ENCODE results near the gene MVK. TPM values are rescaled to one million over a fixed set of nuclear protein-coding genes. Genes with fewer than 3 reads are reported as not detected.

The MVK gene
- total RNA-seq, 4 donors from 2014 or later, result 20.9 to 52.0 (median 30.5) TPM

GRCh38 chr12:109592195-109592904, 18.8 kb downstream of the MVK start:
- TF ChIP-seq EP300 (IDR thresholded peaks at IDR 0.05) (no peak), POLR2A (IDR thresholded peaks at IDR 0.05) (no peak)
- TF ChIP-seq, protein P1, sequence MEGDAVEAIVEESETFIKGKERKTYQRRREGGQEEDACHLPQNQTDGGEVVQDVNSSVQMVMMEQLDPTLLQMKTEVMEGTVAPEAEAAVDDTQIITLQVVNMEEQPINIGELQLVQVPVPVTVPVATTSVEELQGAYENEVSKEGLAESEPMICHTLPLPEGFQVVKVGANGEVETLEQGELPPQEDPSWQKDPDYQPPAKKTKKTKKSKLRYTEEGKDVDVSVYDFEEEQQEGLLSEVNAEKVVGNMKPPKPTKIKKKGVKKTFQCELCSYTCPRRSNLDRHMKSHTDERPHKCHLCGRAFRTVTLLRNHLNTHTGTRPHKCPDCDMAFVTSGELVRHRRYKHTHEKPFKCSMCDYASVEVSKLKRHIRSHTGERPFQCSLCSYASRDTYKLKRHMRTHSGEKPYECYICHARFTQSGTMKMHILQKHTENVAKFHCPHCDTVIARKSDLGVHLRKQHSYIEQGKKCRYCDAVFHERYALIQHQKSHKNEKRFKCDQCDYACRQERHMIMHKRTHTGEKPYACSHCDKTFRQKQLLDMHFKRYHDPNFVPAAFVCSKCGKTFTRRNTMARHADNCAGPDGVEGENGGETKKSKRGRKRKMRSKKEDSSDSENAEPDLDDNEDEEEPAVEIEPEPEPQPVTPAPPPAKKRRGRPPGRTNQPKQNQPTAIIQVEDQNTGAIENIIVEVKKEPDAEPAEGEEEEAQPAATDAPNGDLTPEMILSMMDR (IDR thresholded peaks at IDR 0.05), result no peak
- H3K36me3 ChIP-seq, result peaks cover 0 to 99% (median 3%) of the 10 kb centered on the region in 3 donors

DNA sequence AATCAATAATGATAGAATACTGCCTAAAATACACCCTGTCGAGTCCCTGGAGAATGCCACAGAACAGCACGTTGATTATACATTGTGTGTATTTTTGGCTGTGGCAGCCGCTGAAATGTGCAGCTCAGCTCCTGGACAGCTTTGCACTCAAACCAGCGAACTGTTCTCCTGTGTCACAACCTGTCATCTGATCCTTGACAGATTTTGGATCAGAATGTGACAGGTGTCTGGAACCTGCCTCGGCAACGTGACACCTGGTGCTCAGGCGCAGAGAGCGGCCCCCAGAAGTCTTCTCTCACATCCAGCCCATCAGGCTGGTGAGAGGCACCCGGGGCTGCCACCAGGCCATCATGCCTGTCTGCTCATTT, 19.3 kb downstream of the MVK start:
- Histone ChIP-seq H3K27me3 (no peaks in the 10 kb centered on the region), H3K9me3 (no peaks in the 10 kb centered on the region), H3K36me3 (peaks cover 0 to 94% (median 3%) of the 10 kb centered on the region in 3 donors), H3K4me1 (peaks cover 0 to 7% (median 3%) of the 10 kb centered on the region in 4 donors), H3K27ac (no peak overlapping the region), H3K4me3 (no peak overlapping the region)
- no peak for DNase-seq (ENCODE audit: low spot score in 2 of 2)
- WGBS, 2 donors, result 72 to 82% methylated on average over 9 of the region's 9 CpGs
- TF ChIP-seq POLR2A (IDR thresholded peaks at IDR 0.05) (no peak), EP300 (IDR thresholded peaks at IDR 0.05) (no peak)
- TF ChIP-seq, protein P1 (IDR thresholded peaks at IDR 0.05), result no peak

More at GRCh38 chr12:109592195-109592904, 18.8 kb downstream of the MVK start:
- Histone ChIP-seq H3K4me1 (peaks cover 0 to 2% (median 0%) of the 10 kb centered on the region in 4 donors), H3K27me3 (no peaks in the 10 kb centered on the region), H3K4me3 (no peak overlapping the region), H3K27ac (no peak overlapping the region), H3K9me3 (no peaks in the 10 kb centered on the region)
- no peak for DNase-seq (ENCODE audit: low spot score in 2 of 2)
- 88 to 90% methylated on average over 18 to 19 of the region's 19 CpGs for WGBS, 2 donors

- no peaks in the 10 kb centered on the region for H3K9me3 ChIP-seq
- peaks cover 0 to 13% (median 7%) of the 10 kb centered on the region in 4 donors for H3K4me1 ChIP-seq
- no peak for TF ChIP-seq EP300 (IDR thresholded peaks at IDR 0.05)
- TF ChIP-seq, protein P1 (IDR thresholded peaks at IDR 0.05), result no peak
- no peak for TF ChIP-seq POLR2A (IDR thresholded peaks at IDR 0.05)
- H3K27ac ChIP-seq, result no peak overlapping the region
- 89 to 90% methylated on average over 15 of the region's 15 CpGs for WGBS, 2 donors
- no peaks in the 10 kb centered on the region for H3K27me3 ChIP-seq
- no peak for DNase-seq (ENCODE audit: low spot score in 2 of 2)
- no peak overlapping the region for H3K4me3 ChIP-seq
- peaks cover 0 to 75% (median 3%) of the 10 kb centered on the region in 3 donors for H3K36me3 ChIP-seq
Observed at GRCh38 chr12:109594556-109595317, 21.1 kb downstream of the MVK start.

GRCh38 chr12:109595321-109595902, 21.8 kb downstream of the MVK start:
- no peak overlapping the region for H3K27ac ChIP-seq
- H3K4me1 ChIP-seq, result peaks cover 0 to 13% (median 7%) of the 10 kb centered on the region in 4 donors
- WGBS, 2 donors, result 66 to 79% methylated on average over 10 of the region's 10 CpGs
- H3K27me3 ChIP-seq, result no peaks in the 10 kb centered on the region
- H3K4me3 ChIP-seq, result no peak overlapping the region
- no peak for DNase-seq (ENCODE audit: low spot score in 2 of 2)
- no peaks in the 10 kb centered on the region for H3K9me3 ChIP-seq
- TF ChIP-seq EP300 (IDR thresholded peaks at IDR 0.05), result no peak
- TF ChIP-seq, protein P1 (IDR thresholded peaks at IDR 0.05), result no peak
- no peak for TF ChIP-seq POLR2A (IDR thresholded peaks at IDR 0.05)
- H3K36me3 ChIP-seq, result peaks cover 0 to 69% (median 3%) of the 10 kb centered on the region in 3 donors

Data from tibial nerve (tissue), 4 donors.